Stimulated activated CD4-positive, alpha-beta T cell treated with anti-CD3 and anti-CD28 coated beads, Interleukin-1b, Interleukin-23, amount 100 ng/mL, for 48 hours (primary cell): ENCODE data around the gene SUGCT.
A peak's percentile ranks its signal among the peaks of the same experiment; 100 is the strongest.
"Not testable (repeated sequence)": the region's sequence is repeated elsewhere in the genome, so short reads cannot be mapped to it uniquely, and the experiment has no call there.

Source experiments
- DNase-seq: peaks from one replicate; pipeline ENCODE4 v3.0.0-alpha.2; 2020

SUGCT gene

DNA sequence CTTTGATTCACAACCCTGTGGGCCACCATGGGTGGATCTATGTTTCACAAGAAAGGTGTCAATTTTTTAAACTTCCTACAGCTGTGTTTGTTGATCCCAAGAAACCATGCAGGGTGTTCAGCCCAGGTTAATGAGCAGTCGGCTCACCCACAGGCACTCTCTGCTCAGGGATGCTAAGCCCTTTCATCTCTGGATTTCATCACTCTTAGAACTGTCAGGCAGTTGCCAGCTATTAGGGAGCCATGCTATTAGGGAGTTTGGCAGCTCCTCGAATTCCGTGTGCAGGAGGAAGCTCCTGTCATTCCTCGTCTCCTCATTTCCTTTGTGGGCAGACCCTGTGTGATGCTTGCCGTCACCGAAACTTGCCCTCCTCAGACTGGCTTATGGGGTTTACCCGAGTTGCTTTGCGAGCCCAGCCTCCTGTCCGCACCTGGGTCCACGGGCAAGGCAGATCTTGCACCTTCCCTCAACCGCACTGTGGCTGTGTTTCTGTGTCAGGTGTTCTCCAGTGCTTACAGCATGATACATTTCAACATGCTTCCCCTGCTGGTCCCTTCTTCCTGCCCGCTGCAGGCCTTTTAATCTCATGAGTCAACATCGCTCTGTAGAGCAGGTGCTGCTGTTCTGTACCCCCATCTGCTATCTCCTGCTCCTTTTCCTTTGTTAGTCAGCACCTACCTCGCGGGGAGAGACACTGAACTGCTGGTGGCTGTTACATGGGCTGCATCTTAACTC lies 509.8 kb downstream of the SUGCT start:
- DNase-seq = peak; percentile 1

DNA sequence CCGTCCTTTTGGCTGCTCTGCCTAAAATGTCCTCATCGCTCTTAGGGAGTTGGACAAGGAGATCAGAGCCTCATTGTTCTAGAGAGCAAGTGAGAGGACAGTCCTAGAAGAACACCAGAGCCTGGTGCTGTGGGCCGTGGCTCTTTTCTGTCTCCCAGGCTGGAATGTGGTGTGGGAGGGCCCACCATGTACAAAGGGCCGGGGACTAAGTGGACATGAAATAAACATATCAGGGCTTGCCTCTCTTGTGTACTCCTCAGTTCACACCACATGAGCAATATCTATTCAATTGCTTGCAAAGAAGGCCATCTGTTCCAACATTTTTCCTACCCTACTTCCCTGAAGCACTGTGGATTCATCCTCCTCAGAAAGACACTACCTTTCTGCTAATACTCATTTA lies 510.4 kb downstream of the SUGCT start:
- DNase-seq = no peak

DNA sequence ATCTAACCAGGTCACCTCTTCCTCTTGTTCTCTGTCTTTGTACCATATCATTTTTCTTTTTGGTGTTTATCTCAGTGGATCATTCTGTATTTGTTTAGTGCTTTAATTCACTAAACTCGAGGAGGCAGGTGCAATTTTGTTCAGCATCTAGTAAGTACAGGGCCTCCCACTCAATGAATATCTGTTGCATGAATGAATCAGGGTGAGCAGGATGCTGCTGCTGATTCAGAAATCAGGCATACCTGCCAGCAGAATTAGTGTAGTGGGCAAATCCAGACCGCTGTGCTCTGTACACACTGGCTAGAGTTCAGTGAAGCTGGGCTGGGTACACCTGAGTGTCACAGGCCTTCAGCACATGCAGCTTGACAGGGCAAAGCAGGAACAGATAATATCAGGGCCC lies 511.9 kb downstream of the SUGCT start:
- no peak for DNase-seq

DNA sequence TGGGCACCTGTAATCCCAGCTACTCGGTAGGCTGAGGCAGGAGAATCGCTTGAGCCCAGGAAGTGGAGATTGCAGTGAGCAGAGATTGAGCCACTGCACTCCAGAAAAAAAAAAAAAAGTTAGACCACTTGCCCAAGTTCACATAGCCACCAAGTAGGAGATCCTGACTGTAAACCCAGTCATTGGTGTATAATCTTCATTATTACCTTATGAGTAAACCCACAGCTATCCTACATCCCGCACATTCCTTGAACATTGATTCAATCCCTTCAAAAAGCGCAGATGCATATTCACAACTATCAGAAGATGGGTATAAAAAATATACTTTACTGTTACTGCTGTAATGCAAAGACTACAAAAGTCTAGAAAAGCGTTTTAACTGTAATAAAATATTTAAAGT lies 512.9 kb downstream of the SUGCT start:
- DNase-seq = no peak

DNA sequence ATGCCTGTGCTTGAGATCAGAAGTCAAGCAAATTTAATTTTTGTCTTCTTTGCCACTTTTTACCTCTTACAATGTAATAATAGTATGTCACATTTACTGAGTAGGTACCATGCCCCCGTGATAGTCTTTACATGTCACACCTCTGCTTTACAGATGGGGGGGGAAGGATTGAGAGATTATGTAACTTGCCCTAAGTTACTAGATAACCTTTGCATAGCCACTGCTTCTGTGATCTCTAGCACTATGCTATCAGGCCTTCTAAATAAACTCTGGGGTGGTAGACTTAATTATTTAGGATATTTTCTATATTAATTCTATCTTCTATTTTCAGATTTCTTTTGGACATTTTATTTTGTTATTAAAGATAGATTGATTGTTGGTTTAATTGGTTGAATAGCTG lies 514.4 kb downstream of the SUGCT start:
- no peak for DNase-seq

DNA sequence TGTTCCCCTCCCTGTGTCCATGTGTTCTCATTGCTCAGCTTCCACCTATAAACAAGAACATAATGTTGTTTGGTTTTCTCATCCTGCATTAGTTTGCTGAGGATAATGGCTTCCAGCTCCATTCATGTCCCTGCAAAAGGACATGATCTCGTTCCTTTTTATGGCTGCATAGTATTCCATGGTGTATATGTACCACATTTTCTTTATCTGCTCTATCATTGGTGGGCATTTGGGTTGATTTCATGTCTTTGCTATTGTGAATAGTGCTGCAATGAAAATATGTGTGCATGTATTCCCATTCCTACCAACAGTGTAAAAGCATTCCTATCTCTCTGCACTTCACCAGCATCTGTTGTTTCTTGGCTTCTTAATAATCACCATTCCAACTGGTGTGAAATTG lies 516.1 kb downstream of the SUGCT start:
- DNase-seq = not testable (repeated sequence)

DNA sequence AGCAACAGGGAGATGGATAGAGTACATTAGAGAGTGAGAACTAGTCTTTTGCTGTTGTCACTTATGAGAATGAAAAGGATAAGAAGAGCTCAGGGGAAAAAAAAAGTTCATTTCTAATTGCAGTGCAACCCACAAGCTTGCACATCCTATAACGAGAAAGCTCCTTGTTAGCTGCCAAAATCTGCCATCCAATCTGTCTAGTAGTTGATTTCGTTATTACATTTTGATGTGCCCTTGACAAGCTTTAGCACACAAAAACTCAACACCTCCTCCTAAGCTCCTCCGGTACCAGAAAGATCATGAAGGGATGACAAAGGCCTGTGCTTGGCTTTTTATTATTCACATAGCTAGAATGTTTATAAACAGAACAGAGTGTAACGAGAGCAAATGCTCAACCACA lies 519.4 kb downstream of the SUGCT start:
- DNase-seq = no peak

DNA sequence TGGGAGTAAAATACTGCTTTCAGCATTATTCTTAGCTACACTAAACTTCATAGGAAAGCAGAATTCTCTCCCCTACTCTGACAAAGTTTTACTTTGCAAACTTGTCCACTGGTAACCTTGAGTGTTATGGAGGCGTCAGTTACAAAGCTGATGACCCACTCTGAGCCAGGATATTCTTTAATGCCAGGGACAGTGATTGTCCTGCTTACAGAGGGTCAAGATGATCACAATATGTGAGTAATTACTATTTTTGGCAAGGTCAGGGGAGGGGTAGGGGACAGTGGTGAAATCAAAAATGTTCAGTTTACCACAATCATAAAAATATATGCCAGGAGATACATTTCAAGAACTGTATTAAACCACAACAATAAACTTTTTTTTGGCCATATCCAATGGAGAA lies 520.6 kb downstream of the SUGCT start:
- DNase-seq = no peak

DNA sequence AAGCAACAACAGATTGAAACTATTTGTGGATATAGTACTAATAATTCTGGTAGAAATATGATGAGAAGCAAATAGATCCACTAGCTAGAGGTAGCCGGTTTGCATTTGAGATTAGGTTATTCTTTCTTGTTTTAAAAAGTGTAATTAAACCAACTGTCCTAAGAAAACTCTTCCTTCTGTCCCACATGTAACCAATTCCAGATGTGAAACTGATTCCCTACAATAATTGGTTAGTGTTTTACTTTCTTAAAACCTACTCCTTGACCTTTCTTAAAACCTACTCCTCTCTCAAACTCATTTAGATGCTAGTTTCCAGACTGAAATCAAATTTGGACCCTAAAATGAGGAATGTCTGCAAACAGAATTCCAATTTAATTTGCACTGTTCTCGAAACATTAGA lies 521.5 kb downstream of the SUGCT start:
- no peak for DNase-seq

DNA sequence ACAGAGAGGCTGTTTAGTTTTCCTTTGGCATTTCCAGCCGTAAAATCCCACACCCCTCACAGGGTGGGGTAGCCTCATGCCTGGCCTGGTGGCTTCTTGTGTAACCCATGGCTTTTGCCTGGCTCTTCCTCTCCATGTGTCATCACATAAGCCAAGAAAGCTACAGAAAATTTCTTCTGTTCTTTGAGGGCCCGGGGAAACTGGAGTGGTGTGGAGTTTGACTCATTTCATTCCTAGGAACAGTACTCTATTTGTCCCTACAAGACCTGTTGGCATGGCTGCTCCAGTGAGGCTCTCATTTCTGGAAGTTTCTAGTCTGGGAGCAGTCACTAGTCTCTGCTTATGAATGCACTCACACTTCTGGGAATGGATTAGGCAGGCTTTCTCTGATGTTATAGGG lies 523.9 kb downstream of the SUGCT start:
- DNase-seq = no peak

DNA sequence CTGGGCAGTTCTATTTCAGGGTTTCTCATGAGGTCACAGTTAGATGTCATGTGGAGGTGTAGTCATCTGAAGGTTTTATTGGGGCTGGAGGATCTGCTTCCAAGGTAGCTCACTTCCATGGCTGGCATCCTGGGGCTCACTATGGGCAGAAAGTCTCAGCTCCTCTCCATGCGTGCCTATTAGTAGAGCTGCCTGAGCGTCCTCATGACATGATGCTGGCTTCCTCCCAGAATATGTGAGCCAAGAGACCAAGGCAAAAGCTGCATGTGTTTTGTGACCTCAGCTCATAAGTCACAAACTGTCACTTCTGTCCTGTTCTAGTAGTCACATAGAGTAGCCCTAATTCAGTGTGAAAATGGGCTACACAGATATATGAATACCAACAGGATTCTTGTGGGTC lies 524.4 kb downstream of the SUGCT start:
- DNase-seq = no peak

DNA sequence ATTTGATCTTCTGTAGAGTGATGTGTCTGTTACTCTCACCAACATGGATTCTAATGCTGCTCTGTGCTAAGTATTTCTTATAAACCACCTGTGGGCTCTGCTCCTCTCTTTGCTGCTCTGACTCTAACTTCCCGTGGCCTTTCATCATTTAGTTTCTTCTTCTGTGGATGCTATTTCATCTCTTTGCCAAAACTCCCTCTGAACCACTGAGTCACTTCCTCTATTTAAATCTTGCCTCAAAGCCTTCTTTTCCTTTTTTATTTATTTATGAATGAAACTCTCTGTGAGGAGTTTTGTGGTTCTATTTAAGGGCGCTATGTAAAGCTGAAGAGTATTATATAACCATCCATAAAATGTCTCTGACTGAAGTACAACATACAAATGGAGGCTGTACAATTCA lies 538.5 kb downstream of the SUGCT start:
- no peak for DNase-seq

DNA sequence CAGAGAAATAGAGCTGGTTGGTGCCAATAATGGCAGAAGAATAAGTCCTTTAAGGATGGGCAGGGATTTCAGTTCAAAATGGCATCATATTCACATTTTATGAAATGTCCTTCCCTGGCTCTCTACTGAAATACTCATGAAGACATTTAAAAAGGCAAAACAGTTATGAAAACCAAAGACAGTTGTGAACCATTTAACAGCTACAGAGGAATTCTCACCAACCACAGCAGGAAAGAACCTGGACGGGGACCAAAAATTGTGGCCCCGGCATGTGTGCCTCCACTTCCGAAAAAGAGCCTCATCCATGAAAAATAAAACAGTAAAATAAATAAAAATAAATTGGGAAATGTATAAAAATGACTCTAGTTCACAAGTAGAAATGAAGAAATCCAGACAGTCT lies 539.5 kb downstream of the SUGCT start:
- DNase-seq = no peak

DNA sequence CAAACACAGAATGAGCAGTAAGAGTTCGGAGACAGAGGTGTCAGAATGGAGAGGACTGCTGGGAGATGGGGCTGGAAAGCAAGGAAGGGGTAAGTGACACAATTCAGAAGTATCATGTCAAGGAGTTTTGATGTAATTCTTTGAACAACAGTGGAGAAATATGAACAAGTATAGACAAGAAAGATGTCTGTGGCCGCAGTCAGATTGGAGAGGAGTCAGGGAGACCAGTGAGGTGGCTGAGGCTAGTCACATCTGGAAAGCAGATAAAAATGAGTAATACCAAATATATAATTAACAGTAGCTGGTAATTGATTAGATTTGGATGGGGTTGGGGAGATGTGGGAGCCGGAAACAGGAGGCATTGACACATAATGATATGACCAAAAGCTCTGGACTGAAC lies 540.9 kb downstream of the SUGCT start:
- DNase-seq = no peak

DNA sequence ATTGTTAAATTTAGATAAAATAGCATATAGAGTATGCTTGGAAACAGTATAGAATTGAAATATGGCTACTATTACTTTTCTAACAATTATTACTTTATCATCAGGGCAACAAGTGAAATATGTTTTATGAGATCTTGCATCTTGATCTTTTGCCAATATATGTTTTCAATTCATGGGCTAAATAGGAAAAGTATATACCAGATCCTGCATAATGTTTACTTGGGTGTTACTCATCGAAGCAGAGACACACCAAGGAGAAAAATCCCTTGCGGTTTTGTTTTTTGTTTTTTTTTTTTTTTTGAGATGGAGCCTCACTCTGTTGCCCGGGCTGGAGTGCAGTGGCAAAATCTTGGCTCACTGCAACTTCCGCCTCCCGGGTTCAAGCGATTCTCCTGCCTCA lies 541.4 kb downstream of the SUGCT start:
- no peak for DNase-seq

DNA sequence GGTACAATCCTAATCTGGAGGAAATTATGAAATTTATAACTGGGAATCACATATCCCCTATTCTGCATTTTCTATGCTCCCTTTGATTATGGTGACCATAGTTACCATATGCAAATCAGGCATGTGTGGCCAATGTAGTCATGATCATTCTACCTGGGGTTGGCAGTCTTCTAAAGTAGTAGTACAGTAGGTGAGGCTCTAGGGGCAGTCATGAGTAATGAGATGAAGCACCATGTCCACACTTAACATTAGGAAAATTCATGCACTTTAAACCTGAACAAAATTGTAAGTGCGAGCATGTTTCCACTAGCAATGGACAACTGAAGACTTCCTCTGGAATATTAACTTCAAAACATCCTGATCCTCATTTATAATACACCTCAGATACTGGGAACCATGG lies 545.9 kb downstream of the SUGCT start:
- no peak for DNase-seq

DNA sequence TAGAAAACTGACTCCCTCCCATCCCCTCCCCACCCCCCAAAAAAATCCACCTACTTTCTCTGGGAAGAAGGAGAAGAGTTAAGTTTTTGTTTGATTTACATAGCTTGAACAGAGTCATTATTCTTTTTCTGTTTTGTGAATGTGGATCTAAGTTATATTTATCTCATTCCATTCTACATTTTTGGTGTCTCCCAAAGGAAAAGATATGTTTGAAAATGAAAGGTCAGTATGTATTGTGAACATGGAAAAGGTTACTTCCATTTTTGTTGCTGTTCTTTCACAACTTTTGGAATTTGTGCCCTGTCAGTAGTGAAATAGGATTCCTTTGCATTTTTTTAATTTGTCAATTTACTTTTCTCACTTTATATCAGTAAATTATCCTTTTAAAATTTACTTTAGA lies 547.9 kb downstream of the SUGCT start:
- no peak for DNase-seq

DNA sequence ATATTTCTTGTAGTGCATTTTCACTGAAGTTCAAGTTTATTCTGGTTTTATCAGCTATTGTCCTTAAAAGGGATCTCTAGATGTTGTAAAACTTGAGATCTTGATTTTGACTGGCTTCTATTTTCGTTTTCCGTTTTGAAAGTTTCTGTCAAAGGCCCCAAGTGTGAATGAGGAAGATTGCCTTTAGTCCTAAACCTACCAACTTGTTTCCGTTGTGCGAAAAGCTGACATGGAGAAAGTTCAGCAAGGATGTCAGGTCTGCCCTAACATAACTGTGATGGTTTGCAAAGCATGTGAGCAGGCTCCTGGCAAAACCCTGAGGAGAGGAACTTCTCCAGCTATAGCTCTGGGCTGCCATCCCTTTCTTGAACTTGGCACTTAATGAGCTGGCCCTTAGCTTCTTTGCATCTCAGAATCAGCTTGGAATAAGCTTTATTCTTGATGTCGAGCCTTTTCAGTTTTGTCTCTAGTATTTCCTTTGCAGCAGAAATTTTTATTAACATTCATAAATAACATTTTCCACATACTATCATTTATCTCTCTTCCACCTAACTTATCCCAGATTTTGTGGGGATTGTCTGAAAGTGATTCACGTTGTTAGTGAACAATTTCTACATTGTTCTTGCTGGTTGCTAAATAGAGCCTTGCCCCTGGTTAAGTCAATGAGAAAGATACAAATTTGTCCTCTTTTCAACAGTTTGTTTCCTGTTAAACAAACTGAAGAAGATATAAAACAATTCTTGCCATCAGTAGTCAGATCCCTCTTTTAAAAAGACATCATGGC lies 559.4 kb downstream of the SUGCT start:
- DNase-seq = no peak

DNA sequence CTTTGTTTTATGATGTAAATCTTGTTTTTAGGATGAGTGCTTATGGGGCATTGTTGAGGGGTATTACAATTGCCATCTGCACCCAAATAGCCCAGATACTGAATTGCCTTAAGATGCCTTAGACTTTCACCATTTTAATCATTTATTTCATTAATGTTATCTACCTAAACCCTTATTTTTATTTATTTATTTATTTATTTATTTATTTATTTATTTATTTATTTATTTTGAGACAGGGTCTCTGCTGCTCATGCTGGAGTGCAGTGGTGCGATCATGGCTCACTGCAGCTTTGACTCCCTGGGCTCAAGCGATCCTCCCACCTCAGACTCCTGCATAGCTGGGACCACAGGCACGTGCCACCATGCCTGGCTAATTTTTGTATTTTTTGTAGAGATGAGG lies 560.2 kb downstream of the SUGCT start:
- DNase-seq = no peak

DNA sequence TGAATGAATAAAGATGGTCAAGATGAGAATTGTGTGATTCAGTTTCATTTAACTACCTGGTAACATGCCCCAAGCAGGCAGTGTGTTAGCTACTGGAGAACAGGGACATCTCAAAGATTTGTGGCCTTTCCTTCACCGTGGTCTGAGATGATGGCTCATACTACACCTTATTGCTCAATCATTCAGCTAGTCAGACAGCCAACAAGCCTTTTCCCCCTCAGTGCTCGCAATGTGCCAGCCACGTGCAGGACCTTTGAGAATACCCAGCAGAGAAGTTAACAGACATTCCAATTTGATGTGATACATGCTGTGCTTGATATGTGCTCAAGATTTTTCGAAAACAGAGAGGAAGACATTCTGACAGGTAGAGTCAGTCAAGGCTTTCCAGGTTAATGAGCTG lies 562.8 kb downstream of the SUGCT start:
- no peak for DNase-seq

DNA sequence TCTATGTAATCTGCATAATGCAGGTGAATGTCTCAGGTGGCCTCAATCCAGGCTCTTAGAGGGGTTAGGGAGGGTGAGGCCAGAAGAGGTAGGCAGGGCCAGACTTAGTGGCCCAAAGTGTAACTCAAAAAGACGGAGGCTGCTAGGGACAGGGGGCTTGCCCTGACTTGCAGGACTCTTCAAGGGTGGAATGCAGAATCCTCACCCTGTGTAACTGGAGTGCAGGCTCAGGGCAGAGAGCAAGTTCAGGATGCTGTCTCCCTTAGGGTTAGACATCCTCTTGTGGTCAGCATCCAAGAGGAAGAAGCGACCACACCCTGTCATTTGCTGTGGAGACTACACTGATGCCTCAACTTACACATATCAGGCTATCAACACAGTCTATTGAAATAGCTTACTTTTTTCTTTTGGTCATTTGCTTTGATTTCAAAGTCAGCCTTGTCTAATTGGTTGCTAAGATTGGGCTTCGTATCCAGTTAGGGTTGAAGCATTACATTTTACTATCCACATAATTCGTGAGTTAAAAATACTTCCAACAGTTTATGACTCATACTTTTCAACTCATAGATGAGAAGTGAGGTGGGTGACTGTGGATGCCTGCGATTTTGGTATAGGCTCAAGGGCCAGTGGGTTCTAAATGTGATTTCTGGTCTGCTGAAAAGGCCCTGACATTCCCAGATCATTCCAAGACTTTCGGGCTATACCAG lies 563.6 kb downstream of the SUGCT start:
- no peak for DNase-seq

DNA sequence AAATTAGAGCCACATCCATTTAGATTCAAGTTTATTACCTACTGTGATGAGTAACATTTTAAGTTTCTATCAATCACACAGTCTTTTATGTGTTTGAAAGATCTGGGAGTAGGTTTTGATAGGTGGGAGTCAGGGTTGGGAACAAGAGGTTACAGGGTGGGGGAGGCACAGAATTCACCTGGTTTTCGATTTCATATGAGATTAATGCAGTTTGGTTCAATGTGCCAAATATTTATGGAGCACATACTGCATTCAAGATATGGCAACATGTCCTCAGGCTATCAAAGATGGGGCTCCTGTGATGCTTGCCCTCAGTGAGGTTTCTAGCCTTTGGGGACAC lies 564.1 kb downstream of the SUGCT start:
- no peak for DNase-seq

DNA sequence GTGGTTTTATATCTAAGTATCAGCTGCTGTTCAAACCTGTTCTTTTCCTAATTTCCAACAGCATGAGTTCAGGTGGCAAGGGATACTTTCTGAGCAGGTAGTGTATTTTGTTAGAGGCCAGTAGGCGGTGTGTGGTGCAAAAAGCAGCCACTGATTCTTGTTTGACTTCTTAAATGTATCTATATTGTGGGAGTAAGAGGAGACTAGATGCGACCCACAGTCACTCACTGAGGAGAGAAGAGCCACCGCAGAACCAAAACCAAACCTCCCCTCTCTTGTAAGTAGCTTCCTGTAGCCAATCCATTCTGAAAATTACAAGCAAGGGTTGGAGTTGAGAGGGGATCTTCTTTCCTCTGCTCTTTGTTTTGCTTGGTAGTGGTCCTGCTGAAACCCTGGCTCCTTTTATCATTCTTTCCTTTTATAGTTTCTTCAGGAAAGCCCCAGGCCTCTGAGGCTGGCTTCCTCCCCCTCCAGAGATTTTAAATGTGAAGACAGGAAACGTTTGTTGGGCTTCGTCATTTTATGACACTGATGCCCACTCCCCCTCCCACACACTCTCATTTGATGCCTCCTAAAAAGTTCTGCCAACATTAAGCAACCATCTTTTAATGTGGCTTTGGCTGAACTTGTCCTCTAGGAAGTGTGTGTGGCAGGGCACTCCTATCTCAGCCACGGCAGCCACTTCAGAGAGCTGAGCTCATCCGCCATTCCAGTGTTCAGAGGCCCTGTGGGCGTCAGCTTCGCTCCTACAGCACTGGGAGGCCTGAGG lies 566.0 kb downstream of the SUGCT start:
- peak; percentile 4 for DNase-seq
